Keratinocyte (primary cell): ENCODE data around the gene CD7. TPM values are rescaled to one million over a fixed set of nuclear protein-coding genes. Genes with fewer than 3 reads are reported as not detected.
"Not testable (repeated sequence)": the region's sequence is repeated elsewhere in the genome, so short reads cannot be mapped to it uniquely, and the experiment has no call there.

Source experiments
- DNase-seq: peaks from one replicate; pipeline ENCODE4 v3.0.0-alpha.2; 2011; ENCODE audit warnings: low read depth, missing footprints, low spot score
- FAIRE-seq: peaks from 2 replicates; lab custom pipeline; 2011; peaks lifted over from hg19 to GRCh38; lab: Jason Lieb, UNC
- H2AFZ ChIP-seq: 2 replicates; pipeline ENCODE4 v1.6.0; 2012; ENCODE audit warnings: low read length, control low read depth, inconsistent platforms; ENCODE audit not compliant: control insufficient read depth
- H3K27ac ChIP-seq: 2 replicates; pipeline ENCODE4 v1.5.1; 2011; ENCODE audit warnings: low read length; ENCODE audit not compliant: control insufficient read depth, insufficient read depth
- H3K27me3 ChIP-seq: 3 replicates; pipeline ENCODE4 v1.6.0; 2011; ENCODE audit warnings: low read length; ENCODE audit not compliant: control insufficient read depth, insufficient read depth; ENCODE audit errors: extremely low read depth
- H3K36me3 ChIP-seq, 2 experiments: 2 replicates in 1 of 2; 3 replicates in 1 of 2; pipeline ENCODE4 v1.5.1; 2011; ENCODE audit warnings: low read length in 2 of 2, mild to moderate bottlenecking in 1 of 2; ENCODE audit not compliant: control insufficient read depth in 2 of 2, insufficient read depth in 2 of 2; ENCODE audit errors: extremely low read depth in 1 of 2
- H3K4me1 ChIP-seq: 3 replicates; pipeline ENCODE4 v1.5.1; 2011; ENCODE audit warnings: low read length; ENCODE audit not compliant: control insufficient read depth, insufficient read depth; ENCODE audit errors: extremely low read depth
- H3K4me2 ChIP-seq: 3 replicates; pipeline ENCODE4 v1.6.0; 2011; ENCODE audit warnings: low read depth, low read length; ENCODE audit not compliant: control insufficient read depth, insufficient read depth; ENCODE audit errors: extremely low read depth
- H3K4me3 ChIP-seq, 3 experiments: fragments of 200-600 bp in 1 of 3; sonication (generic) in 1 of 3; 2 replicates in 2 of 3; 3 replicates in 1 of 3; pipeline ENCODE4 v1.5.1; 2011 to 2016; ENCODE audit warnings: low read length in 3 of 3, mild to moderate bottlenecking in 3 of 3, control low read depth in 2 of 3, inconsistent platforms in 1 of 3, low read depth in 1 of 3, mixed read lengths in 1 of 3, mixed run types in 1 of 3, moderate library complexity in 1 of 3; ENCODE audit not compliant: control insufficient read depth in 2 of 3, insufficient read depth in 2 of 3; ENCODE audit errors: extremely low read depth in 1 of 3
- H3K79me2 ChIP-seq: 2 replicates; pipeline ENCODE4 v1.6.0; 2012; ENCODE audit warnings: low read length; ENCODE audit not compliant: control insufficient read depth, insufficient read depth
- H3K9ac ChIP-seq: 3 replicates; pipeline ENCODE4 v1.6.0; 2011; ENCODE audit warnings: low read length; ENCODE audit not compliant: control insufficient read depth, insufficient read depth; ENCODE audit errors: extremely low read depth
- H3K9me1 ChIP-seq: 3 replicates; pipeline ENCODE4 v1.6.0; 2011; ENCODE audit warnings: low read length; ENCODE audit not compliant: control insufficient read depth, insufficient read depth; ENCODE audit errors: extremely low read depth
- H3K9me3 ChIP-seq: 2 replicates; pipeline ENCODE4 v1.5.1; 2012; ENCODE audit warnings: low read depth, low read length; ENCODE audit not compliant: control insufficient read depth
- H4K20me1 ChIP-seq: 3 replicates; pipeline ENCODE4 v1.6.0; 2011; ENCODE audit warnings: low read length; ENCODE audit not compliant: control insufficient read depth, insufficient read depth; ENCODE audit errors: extremely low read depth
- EZH2 ChIP-seq: IDR thresholded peaks from one replicate; pipeline ENCODE4 v1.6.1; 2012; ENCODE audit warnings: inconsistent platforms, mild to moderate bottlenecking, low read length, moderate library complexity
- dilution Hi-C: fragments of 300-500 bp; cut with MboI; formaldehyde crosslinking; loops from one replicate; pipeline ENCODE4 v1.7.0; 2020; ENCODE audit warnings: low sequenced_read_pairs; ENCODE audit not compliant: extremely low pct_ligation_motif_present
- polyA plus RNA-seq, 5 experiments: library from polyadenylated mRNA; depleted of rRNA in 3 of 5; stranded (reverse) in 3 of 5; stranded (forward) in 1 of 5; unstranded in 1 of 5; fragments of >200 nt; gene quantifications; 1 replicate in 1 of 5; 2 replicates in 3 of 5; 3 replicates in 1 of 5; pipeline versions ENCODE4 v1.2.1 to v1.2.3, GENCODE V29; 2011 to 2012; ENCODE audit warnings: missing spikeins in 2 of 5, low read depth in 1 of 5, low replicate concordance in 1 of 5
- TF ChIP-seq, protein P1 (sequence below), 3 experiments: IDR thresholded peaks in 1 of 3; conservative IDR thresholded peaks in 1 of 3; optimal IDR thresholded peaks in 1 of 3; 2 replicates in 2 of 3; 3 replicates in 1 of 3; pipeline versions ENCODE3 to v1.5.1; 2011; ENCODE audit warnings: low read length in 3 of 3, mild to moderate bottlenecking in 3 of 3, moderate library complexity in 2 of 3, control low read depth in 1 of 3, inconsistent platforms in 1 of 3; ENCODE audit not compliant: insufficient read depth in 2 of 3; ENCODE audit errors: extremely low read depth in 1 of 3

CD7 gene
- polyA plus RNA-seq, 1 donor (not counting 4 experiments of a cell fraction or from before 2014, with no cell fraction given) = not detected

DNA sequence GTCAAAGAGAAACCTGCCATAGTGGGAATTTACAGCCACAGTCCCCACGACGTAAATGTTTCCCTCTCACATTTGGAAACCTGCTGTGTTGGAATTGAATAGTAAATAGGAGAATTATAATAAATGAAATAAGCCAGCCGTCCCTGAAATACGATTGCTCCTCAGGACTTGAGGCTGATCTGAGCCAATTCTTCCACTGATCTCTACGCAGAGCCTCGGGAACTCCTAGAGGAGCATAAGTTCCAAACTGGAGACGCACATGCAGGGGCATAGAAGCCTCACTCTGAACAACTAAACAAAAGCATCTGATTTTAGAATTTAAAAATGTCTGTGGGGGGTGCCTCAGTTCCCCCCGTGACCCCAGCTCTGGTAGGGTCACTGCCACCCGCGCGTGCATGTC is 31.5 kb upstream of the CD7 start:
- dilution Hi-C loops = loop anchor here (10.0 kb wide), 1 partner anchor 86 kb away; no protein-coding TSS in a partner anchor
- FAIRE-seq = no peak
- H3K9ac ChIP-seq = no peak overlapping the region
- H3K4me2 ChIP-seq = no peak overlapping the region
- no peaks in the 10 kb centered on the region for H3K9me1 ChIP-seq
- DNase-seq = no peak
- TF ChIP-seq, protein P1, sequence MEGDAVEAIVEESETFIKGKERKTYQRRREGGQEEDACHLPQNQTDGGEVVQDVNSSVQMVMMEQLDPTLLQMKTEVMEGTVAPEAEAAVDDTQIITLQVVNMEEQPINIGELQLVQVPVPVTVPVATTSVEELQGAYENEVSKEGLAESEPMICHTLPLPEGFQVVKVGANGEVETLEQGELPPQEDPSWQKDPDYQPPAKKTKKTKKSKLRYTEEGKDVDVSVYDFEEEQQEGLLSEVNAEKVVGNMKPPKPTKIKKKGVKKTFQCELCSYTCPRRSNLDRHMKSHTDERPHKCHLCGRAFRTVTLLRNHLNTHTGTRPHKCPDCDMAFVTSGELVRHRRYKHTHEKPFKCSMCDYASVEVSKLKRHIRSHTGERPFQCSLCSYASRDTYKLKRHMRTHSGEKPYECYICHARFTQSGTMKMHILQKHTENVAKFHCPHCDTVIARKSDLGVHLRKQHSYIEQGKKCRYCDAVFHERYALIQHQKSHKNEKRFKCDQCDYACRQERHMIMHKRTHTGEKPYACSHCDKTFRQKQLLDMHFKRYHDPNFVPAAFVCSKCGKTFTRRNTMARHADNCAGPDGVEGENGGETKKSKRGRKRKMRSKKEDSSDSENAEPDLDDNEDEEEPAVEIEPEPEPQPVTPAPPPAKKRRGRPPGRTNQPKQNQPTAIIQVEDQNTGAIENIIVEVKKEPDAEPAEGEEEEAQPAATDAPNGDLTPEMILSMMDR (optimal IDR thresholded peaks at IDR 0.05 in 1 of 3, IDR thresholded peaks at IDR 0.05 in 1 of 3, conservative IDR thresholded peaks at IDR 0.05 in 1 of 3; ENCODE audit: extremely low read depth in 1 of 3, insufficient read depth in 2 of 3, low read length in 3 of 3) = no peak
- no peak for TF ChIP-seq EZH2
- H3K9me3 ChIP-seq = no peaks in the 10 kb centered on the region
- no peak overlapping the region for H2AFZ ChIP-seq
- H3K79me2 ChIP-seq = no peaks in the 10 kb centered on the region
- no peaks in the 10 kb centered on the region for H3K4me1 ChIP-seq
- H4K20me1 ChIP-seq = peaks cover 4% of the 10 kb centered on the region
- peaks cover 15% of the 10 kb centered on the region for H3K27me3 ChIP-seq
- H3K36me3 ChIP-seq = no peaks in the 10 kb centered on the region
- H3K4me3 ChIP-seq = no peak overlapping the region
- H3K27ac ChIP-seq = no peak overlapping the region

DNA sequence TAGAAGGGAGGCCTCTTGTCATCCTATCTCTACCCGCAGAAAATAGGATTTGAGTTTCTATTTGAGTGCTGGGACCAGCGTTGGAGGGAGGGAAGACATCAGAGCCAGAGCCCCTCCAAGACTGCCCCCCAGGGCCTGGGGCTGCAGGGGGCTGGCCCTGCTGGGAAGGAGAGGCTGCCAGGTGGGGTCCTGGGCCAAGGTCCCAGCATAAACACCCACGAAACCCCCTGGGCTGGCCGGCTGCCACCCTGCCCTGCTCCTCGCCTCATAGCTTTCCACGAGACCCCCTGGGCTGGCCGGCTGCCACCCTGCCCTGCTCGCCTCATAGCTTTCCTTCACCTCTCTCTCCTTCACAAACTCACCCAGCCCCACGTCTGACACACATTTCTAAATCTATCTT is 31.0 kb upstream of the CD7 start:
- TF ChIP-seq, protein P1 (optimal IDR thresholded peaks at IDR 0.05 in 1 of 3, IDR thresholded peaks at IDR 0.05 in 1 of 3, conservative IDR thresholded peaks at IDR 0.05 in 1 of 3; ENCODE audit: extremely low read depth in 1 of 3, insufficient read depth in 2 of 3, low read length in 3 of 3) = no peak
- no peak for TF ChIP-seq EZH2
- DNase-seq (no peak), FAIRE-seq (no peak)
- Histone ChIP-seq H3K9ac (no peak overlapping the region), H4K20me1 (peaks cover 4% of the 10 kb centered on the region), H3K9me3 (no peaks in the 10 kb centered on the region), H3K4me2 (no peak overlapping the region), H3K27me3 (peaks cover 15% of the 10 kb centered on the region), H3K36me3 (no peaks in the 10 kb centered on the region), H2AFZ (no peak overlapping the region), H3K4me3 (no peak overlapping the region), H3K79me2 (no peaks in the 10 kb centered on the region), H3K4me1 (no peaks in the 10 kb centered on the region), H3K9me1 (no peaks in the 10 kb centered on the region), H3K27ac (no peak overlapping the region)
- dilution Hi-C loops = loop anchor here (10.0 kb wide), 1 partner anchor 86 kb away; no protein-coding TSS in a partner anchor

DNA sequence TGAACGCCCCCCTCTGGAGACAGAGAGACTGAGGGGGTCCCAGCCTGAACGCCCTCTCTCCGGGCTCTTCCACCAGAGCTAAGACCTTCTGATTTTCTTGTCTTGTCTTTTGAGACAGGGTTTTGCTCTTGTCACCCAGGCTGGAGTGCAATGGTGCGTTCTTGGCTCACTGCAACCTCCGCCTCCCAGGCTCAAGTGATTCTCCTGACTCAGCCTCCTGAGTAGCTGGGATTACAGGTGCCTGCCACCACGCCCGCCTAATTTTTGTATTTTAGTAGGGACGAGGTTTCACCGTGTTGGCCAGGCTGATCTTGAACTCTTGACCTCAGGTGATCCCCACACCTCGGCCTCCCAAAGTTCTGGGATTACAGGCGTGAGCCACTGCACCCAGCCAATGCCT is 30.6 kb upstream of the CD7 start:
- H3K4me2 ChIP-seq, H3K79me2 ChIP-seq, H3K27ac ChIP-seq, H2AFZ ChIP-seq, H3K9ac ChIP-seq, H4K20me1 ChIP-seq, H3K4me1 ChIP-seq, H3K9me1 ChIP-seq, H3K9me3 ChIP-seq, FAIRE-seq, H3K36me3 ChIP-seq, DNase-seq, H3K4me3 ChIP-seq: not testable (repeated sequence)
- dilution Hi-C loops = loop anchor here (10.0 kb wide), 1 partner anchor 87 kb away; no protein-coding TSS in a partner anchor
- H3K27me3 ChIP-seq = peaks cover 16% of the 10 kb centered on the region
